Measurements from ENCODE around the gene OR2B2.

DNA sequence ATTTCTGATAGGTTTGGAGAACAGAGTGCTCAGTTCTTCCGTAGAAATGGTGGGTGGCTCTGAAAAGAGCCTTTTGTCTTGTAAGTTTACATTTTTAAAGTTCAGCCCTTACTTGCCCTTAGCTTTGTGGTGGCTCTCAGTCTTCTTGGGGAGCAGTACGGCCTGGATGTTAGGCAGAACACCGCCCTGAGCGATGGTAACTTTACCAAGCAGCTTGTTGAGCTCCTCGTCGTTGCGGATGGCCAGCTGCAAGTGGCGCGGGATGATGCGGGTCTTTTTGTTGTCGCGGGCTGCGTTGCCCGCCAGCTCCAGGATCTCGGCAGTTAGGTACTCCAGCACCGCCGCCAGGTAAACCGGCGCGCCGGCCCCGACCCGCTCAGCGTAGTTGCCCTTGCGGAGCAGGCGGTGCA lies 19.5 kb downstream of the OR2B2 start:
- TF ChIP-seq TCF12 (IDR thresholded peaks at IDR 0.05; ENCODE audit: low read depth) (no peak), RAD21 (IDR thresholded peaks at IDR 0.05; ENCODE audit: low read depth) (no peak), EP300 (IDR thresholded peaks at IDR 0.05; ENCODE audit: borderline replicate concordance) (no peak), CEBPB (IDR thresholded peaks at IDR 0.05) (no peak), TEAD4 (IDR thresholded peaks at IDR 0.05) (no peak), EGR1 (IDR thresholded peaks at IDR 0.05) (no peak), REST (IDR thresholded peaks at IDR 0.05; ENCODE audit: low read depth) (0 out of 2 replicates have a peak, but pooled peaks have one; percentile 19), TAF1 (IDR thresholded peaks at IDR 0.05; ENCODE audit: low read depth) (no peak), FOXM1 (IDR thresholded peaks at IDR 0.05; ENCODE audit: borderline replicate concordance, low read depth) (no peak), CREB1 (IDR thresholded peaks at IDR 0.05; ENCODE audit: low read depth) (no peak)
